Caki2 (cell line): ENCODE results near the gene RPP40. TPM values are rescaled to one million over a fixed set of nuclear protein-coding genes. Genes with fewer than 3 reads are reported as not detected.

ENCODE experiments used
- DNase-seq: peaks from one replicate; pipeline ENCODE4 v3.0.0-alpha.2; 2015; ENCODE audit warnings: low read depth
- in situ Hi-C: cut with HindIII; loops from 2 replicates; pipeline ENCODE4 v1.10.0; 2016; ENCODE audit warnings: low sequenced_read_pairs, low pct_unique_long_range_greater_than_20kb, mixed read lengths
- total RNA-seq: library from RNA; depleted of rRNA; stranded (reverse); fragments of >200 nt; shearing (Covaris generic); gene quantifications from 2 replicates; pipeline ENCODE4 v1.2.3, GENCODE V29; 2014; ENCODE audit warnings: low replicate concordance; rRNA removed

Gene RPP40
- total RNA-seq, 1 experiment from 2014 or later, result 24.2 TPM

DNA sequence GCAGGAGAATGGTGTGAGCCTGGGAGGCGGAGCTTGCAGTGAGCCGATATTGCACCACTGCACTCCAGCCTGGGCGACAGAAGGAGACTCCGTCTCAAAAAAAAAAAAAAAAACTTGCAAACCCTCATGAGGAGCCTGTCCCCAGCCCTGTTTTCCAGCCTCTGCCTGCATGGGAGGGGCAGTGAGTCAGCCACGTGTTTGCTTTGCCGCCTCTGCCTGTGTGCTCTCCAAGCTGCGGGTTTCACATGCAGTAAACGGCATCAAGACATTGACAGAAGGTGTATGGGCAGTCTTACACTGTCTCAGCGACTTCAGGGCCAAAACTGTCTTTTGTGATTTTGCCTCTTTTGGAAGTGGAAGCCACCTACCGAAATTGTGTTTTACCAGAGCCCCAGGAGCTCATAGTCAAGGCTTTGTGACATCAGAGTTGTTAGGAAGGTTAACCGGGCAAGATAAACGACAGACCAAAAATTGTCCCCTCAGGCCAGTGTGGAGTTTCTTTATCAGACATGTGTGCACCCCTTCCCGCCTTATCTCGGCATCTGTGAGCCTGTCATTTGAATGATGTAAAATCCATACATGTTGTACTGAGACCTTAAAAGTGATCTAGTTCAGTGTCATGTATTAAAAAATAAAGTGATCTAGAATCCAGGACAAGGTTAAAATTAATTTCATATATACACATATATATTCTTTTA is 52.9 kb downstream of the RPP40 start:
- DNase-seq, result no peak
- in situ Hi-C loops, result no loop called here

DNA sequence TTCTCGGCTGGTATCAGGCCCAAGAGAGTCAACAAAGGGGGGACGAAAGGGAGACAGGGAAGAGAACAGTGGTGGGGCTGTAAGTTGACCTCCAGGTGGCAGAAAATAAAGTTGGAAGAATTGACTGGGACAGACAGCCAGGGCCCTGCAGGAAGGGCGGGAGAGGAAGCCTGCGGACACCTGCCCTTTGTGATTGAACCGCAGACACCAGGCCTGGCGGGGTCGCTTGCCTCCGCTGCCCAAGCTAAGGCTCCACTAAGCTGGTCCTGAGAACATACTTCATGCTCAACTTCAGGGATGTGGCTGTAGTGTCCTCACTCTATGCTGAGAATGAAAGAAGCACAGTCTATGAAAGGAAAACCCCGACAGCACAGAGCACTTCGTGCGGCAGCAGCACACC is 53.8 kb downstream of the RPP40 start:
- in situ Hi-C loops, result no loop called here

DNA sequence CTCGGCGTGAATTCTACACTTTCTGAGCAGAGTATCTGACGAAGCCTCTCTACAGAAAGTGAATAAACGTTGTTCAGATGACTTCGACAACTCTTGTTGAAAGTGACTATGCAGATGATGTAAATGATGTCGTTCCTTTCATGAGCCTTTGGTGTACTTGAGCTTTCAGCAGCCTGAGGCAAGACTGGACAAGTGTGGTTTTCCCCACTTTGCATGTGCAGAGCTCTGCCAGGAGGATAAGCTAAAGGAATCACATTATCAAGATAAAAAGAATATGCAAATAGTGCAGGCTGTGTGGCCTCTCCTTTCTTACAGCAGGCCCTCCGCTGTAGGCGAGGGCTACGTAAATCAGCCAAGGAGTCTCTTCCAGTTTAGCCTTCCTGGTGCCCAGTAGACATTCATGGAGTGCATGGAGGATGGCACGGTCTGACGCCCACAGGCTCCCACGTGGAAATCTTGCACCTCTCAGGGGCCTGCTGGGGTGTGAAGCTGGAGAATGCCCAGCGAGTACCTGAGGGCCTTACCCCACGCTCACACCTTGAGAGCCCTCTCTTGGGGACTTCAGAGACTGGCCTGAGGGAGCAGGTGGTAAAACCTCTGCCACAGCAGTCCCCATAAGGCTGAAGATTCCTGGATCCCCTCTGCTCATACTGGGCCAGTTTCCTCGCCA is 54.9 kb downstream of the RPP40 start:
- no peak for DNase-seq
- in situ Hi-C loops, result no loop called here

More for the DNA sequence above, 53.8 kb downstream of the RPP40 start:
- no peak for DNase-seq

DNA sequence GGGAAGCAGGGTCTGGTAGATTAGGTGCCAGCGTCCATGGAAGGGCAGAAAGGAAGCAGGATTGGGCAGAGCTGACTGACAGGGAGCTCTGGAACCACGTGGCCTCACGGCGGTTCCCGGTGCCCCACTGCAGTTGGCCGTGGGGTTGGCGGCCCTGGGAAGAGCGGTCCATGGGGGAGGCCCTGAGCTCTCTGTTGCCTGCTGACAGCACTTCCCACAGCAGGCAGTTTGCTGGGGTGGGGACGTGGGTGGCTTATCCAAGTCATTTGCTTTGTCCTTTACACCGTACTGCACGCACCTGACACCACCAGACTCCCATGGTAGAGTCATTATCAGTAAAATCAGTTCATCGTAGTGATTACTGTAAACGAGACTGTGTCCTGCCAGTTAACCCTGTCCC is 56.1 kb downstream of the RPP40 start:
- DNase-seq, result no peak
- in situ Hi-C loops, result no loop called here

DNA sequence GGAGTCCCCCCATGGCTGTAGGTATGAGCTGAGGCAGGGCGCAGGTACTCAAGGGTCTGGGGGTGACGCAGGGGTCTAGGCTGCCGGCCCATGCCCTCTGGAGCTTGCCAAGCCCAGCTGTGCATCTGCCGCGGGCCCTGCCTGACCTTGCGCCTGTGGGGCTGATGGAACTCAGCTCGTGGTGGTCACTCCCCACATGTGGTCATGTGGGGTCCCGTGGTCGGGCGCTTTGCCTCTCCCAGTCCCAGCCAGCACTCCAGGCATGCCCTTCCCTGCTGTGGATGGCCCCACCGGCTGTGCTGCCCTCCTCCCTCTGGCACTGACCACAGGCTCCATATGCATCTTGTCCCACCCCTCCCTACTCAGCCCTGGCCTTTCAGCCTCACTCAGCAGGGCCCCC is 57.3 kb downstream of the RPP40 start:
- in situ Hi-C loops, result no loop called here
- DNase-seq, result no peak

Other genes starting within 250 kb of the RPP40 start
- 33.0 and 74.2 TPM in 2 replicates for gene CDYL, start 227.6 kb downstream of the RPP40 start, total RNA-seq
- 0.14 and 0.26 TPM in 2 replicates for gene PPP1R3G, start 81.3 kb upstream of the RPP40 start, total RNA-seq